PC-3 (cell line): ENCODE results near the gene TMEM171. TPM values are rescaled to one million over a fixed set of nuclear protein-coding genes. Genes with fewer than 3 reads are reported as not detected.

Experiments
- ATAC-seq: fragments of 200-7000 bp; cut with Tn5 transposase; 2 replicates; pipeline ENCODE4 v1.9.1; 2020; ENCODE audit warnings: mild to moderate bottlenecking, moderate library complexity
- BruUV-seq: library from RNA; stranded (reverse); fragments of 400-500 nt; replicated peaks from 2 replicates; lab custom pipeline; 2021; lab: Mats Ljungman, UMichigan
- CTCF ChIA-PET: fragments of 300-600 bp; sonication (Branson Sonifier 250); formaldehyde crosslinking; loops from one replicate; lab custom pipeline; 2022; ENCODE audit warnings: antibody characterized with exemption; lab: Charles Lee
- POLR2A ChIA-PET: fragments of 300-600 bp; sonication (Branson Sonifier 250); formaldehyde crosslinking; loops from one replicate; lab custom pipeline; 2022; ENCODE audit warnings: antibody characterized with exemption; ENCODE audit not compliant: unreplicated experiment; lab: Charles Lee
- DNase-seq: peaks from one replicate; pipeline ENCODE4 v3.0.0-alpha.2; 2015
- H2AFZ ChIP-seq: fragments of 300-600 bp; sonication (generic); 2 replicates; pipeline ENCODE4 v1.6.0; 2016; ENCODE audit warnings: antibody characterized with exemption, low read length
- H3F3A ChIP-seq: fragments of 300-600 bp; sonication (generic); one replicate; pipeline ENCODE4 v1.6.0; 2017; ENCODE audit warnings: antibody characterized with exemption, low read length, control low read depth, mild to moderate bottlenecking; ENCODE audit not compliant: unreplicated experiment
- H3K27ac ChIP-seq: fragments of 300-600 bp; sonication (generic); 2 replicates; pipeline ENCODE4 v1.5.1; 2016; ENCODE audit warnings: mild to moderate bottlenecking, low read length
- H3K27me3 ChIP-seq: fragments of 300-600 bp; sonication (generic); 2 replicates; pipeline ENCODE4 v1.6.1; 2016; ENCODE audit warnings: low read length, mixed read lengths
- H3K36me3 ChIP-seq: fragments of 300-600 bp; sonication (generic); 2 replicates; pipeline ENCODE4 v1.6.1; 2016; ENCODE audit warnings: low read depth, mixed run types, low read length, mixed read lengths
- H3K4me1 ChIP-seq: fragments of 300-600 bp; sonication (generic); 2 replicates; pipeline ENCODE4 v1.5.1; 2016; ENCODE audit warnings: low read length; ENCODE audit not compliant: insufficient read depth
- H3K4me2 ChIP-seq: fragments of 300-600 bp; sonication (generic); 2 replicates; pipeline ENCODE4 v1.6.0; 2016; ENCODE audit warnings: low read length
- H3K4me3 ChIP-seq: fragments of 300-600 bp; sonication (generic); 2 replicates; pipeline ENCODE4 v1.5.1; 2016; ENCODE audit warnings: mild to moderate bottlenecking, low read length, mixed read lengths
- H3K79me2 ChIP-seq: fragments of 300-600 bp; sonication (generic); 2 replicates; pipeline ENCODE4 v1.6.1; 2017; ENCODE audit warnings: low read length, mixed read lengths
- H3K9ac ChIP-seq: fragments of 300-600 bp; sonication (generic); 2 replicates; pipeline ENCODE4 v1.6.0; 2016; ENCODE audit warnings: mild to moderate bottlenecking, low read length
- H3K9me2 ChIP-seq: fragments of 300-600 bp; sonication (generic); replicated peaks from 2 replicates; pipeline ENCODE4 v1.6.1; 2016; ENCODE audit warnings: mixed run types, low read length, mixed read lengths
- H3K9me3 ChIP-seq: fragments of 300-600 bp; sonication (generic); 2 replicates; pipeline ENCODE4 v1.6.1; 2016; ENCODE audit warnings: low read length, mixed read lengths
- H4K20me1 ChIP-seq: fragments of 300-600 bp; sonication (generic); 2 replicates; pipeline ENCODE4 v1.6.1; 2016; ENCODE audit warnings: low read length, mixed read lengths
- EZH2 ChIP-seq: fragments of 300-600 bp; sonication (generic); IDR thresholded peaks from one replicate; pipeline ENCODE4 v1.6.1; 2017; ENCODE audit warnings: antibody characterized with exemption, mild to moderate bottlenecking, low read length; ENCODE audit not compliant: unreplicated experiment
- EZH2phosphoT487 ChIP-seq: fragments of 300-600 bp; sonication (generic); IDR thresholded peaks from 2 replicates; pipeline ENCODE4 v1.6.1; 2018; ENCODE audit warnings: mild to moderate bottlenecking, antibody characterized with exemption, low read length, borderline replicate concordance
- intact Hi-C: fragments of 100-400 bp; cut with micrococcal nuclease; formaldehyde crosslinking; loops from 2 replicates; pipeline ENCODE4 v1.9.0; 2023
- total RNA-seq: library from RNA; depleted of rRNA; stranded (reverse); fragments of >200 nt; gene quantifications from 2 replicates; pipeline ENCODE4 v1.2.3, GENCODE V29; 2014
- TF ChIP-seq, protein P1 (sequence below): fragments of 300-600 bp; sonication (generic); conservative IDR thresholded peaks from 2 replicates; pipeline ENCODE4 v1.5.1; 2017; ENCODE audit warnings: antibody characterized with exemption, low read depth, mild to moderate bottlenecking, low read length

TMEM171 gene
- total RNA-seq, 1 experiment from 2014 or later = 1.8 TPM

DNA sequence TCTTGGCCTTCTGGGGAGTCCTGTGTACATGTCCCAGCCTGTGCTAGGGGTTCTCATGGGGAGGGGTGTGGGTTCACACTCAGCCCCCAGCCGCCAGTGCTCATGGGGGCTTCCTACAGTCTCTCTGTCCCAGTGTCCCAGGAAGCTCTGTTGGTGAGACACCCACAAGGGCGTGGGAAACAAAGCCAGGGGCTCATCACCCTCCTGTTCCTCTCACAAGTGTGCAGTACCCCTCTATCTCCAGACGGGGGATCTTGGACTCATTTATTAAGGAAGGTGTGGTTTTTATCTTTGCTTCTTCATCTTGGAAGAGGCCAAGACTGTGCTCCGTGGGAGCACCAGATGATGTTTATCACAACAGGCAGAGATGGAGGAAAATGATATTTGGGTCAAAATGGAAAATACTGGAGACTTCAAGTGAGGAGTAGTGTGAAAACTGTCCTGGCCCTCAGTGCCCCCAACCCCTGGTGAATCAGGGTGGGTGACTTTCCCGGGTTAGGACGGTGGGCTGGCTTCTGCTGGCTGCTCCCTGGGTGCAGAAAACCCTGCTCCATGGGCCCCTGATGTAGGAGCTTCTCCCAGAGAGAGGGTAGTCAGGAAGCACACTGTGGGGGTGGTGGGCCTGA is 15.2 kb downstream of the TMEM171 start:
- H3K4me3 ChIP-seq = no peak overlapping the region
- DNase-seq (peak; percentile 35), ATAC-seq (peak; percentile 20; the same call in 1 of the 2 replicates)
- H3K9me3 ChIP-seq = no peaks in the 10 kb centered on the region
- no peak overlapping the region for H3K4me2 ChIP-seq
- ChIA-PET POLR2A (no interaction called here), CTCF (interaction anchor here (0.5 kb wide), 1 partner anchor 251 kb away, joined by 6 read pairs; no protein-coding TSS in a partner anchor)
- H3K79me2 ChIP-seq = no peaks in the 10 kb centered on the region
- no peak overlapping the region for H3K27ac ChIP-seq
- no peak for TF ChIP-seq EZH2
- TF ChIP-seq, protein P1, sequence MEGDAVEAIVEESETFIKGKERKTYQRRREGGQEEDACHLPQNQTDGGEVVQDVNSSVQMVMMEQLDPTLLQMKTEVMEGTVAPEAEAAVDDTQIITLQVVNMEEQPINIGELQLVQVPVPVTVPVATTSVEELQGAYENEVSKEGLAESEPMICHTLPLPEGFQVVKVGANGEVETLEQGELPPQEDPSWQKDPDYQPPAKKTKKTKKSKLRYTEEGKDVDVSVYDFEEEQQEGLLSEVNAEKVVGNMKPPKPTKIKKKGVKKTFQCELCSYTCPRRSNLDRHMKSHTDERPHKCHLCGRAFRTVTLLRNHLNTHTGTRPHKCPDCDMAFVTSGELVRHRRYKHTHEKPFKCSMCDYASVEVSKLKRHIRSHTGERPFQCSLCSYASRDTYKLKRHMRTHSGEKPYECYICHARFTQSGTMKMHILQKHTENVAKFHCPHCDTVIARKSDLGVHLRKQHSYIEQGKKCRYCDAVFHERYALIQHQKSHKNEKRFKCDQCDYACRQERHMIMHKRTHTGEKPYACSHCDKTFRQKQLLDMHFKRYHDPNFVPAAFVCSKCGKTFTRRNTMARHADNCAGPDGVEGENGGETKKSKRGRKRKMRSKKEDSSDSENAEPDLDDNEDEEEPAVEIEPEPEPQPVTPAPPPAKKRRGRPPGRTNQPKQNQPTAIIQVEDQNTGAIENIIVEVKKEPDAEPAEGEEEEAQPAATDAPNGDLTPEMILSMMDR = peak; percentile 33; the same call in 1 of the 2 replicates
- TF ChIP-seq EZH2phosphoT487 = no peak
- no peak overlapping the region for H3K9ac ChIP-seq
- intact Hi-C loops = no loop called here
- no peaks in the 10 kb centered on the region for H3K27me3 ChIP-seq
- H4K20me1 ChIP-seq = no peaks in the 10 kb centered on the region
- no TSS peak for BruUV-seq
- no peak overlapping the region for H2AFZ ChIP-seq
- no peaks in the 10 kb centered on the region for H3F3A ChIP-seq
- no peaks in the 10 kb centered on the region for H3K9me2 ChIP-seq
- no peaks in the 10 kb centered on the region for H3K4me1 ChIP-seq
- no peaks in the 10 kb centered on the region for H3K36me3 ChIP-seq

DNA sequence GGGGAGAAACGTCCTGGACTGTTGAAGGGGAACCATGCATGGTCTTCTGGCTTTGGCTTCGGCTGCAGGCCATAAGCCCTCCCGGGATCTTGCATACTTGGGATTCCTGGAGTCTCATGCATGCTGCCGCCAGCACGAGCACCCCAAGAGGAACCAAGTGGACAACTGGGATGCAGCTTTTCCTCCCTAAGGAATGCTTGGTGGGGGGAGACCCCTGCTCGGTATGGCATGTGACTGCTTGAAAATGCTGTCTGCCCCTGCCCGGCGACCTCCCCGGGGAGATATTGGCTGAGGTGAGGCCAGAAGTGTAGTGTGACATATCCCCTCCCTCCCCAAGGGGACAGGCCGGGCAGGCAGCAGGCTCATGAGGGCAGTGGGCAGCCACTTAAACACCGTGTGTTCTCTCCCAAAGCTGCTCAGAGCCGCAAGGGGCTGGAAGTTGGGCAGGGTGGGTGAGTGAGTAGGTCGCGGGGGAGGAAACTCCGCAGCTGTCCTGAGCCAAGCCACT is 15.7 kb downstream of the TMEM171 start:
- ChIA-PET CTCF (interaction anchor here (0.5 kb wide), 1 partner anchor 251 kb away, joined by 6 read pairs; no protein-coding TSS in a partner anchor), POLR2A (no interaction called here)

More for the DNA sequence above, 15.7 kb downstream of the TMEM171 start:
- intact Hi-C loops = no loop called here
- no peaks in the 10 kb centered on the region for H4K20me1 ChIP-seq
- no peak overlapping the region for H3K4me2 ChIP-seq
- no peaks in the 10 kb centered on the region for H3F3A ChIP-seq
- DNase-seq = no peak
- no peak for ATAC-seq
- no peak overlapping the region for H3K27ac ChIP-seq
- no peaks in the 10 kb centered on the region for H3K4me1 ChIP-seq
- H3K27me3 ChIP-seq = no peaks in the 10 kb centered on the region
- H3K4me3 ChIP-seq = no peak overlapping the region
- H2AFZ ChIP-seq = no peak overlapping the region
- no peak overlapping the region for H3K9ac ChIP-seq
- H3K9me3 ChIP-seq = no peaks in the 10 kb centered on the region
- H3K79me2 ChIP-seq = no peaks in the 10 kb centered on the region
- no peaks in the 10 kb centered on the region for H3K36me3 ChIP-seq
- H3K9me2 ChIP-seq = no peaks in the 10 kb centered on the region
- TF ChIP-seq EZH2phosphoT487 (no peak), EZH2 (no peak)
- TF ChIP-seq, protein P1 = no peak
- no TSS peak for BruUV-seq
